Glomerular visceral epithelial cell (primary cell): ENCODE data around the gene DACH2.

Experiments used
- DNase-seq: peaks from one replicate; pipeline ENCODE4 v3.0.0-alpha.2; 2016; ENCODE audit errors: extremely low spot score

Gene DACH2

DNA sequence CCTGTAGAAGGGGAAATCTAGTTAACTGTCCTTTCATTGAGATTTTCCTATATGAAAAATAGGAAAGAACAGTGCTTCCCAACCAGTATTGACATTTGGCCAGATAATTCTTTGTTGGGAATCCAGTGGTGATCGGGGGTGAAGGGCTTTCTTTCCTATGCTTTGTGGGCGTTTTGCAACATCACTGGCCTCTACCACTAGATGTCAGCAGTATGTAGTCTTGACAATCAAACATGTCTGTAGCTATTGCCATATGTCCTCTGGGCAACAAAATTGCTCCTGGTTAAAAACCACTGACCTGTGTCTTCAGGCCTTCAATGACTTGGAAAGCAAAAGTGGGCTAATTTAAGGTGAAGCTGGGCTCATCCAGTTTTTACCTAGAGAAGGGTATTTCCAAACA lies 658.5 kb downstream of the DACH2 start:
- DNase-seq, result no peak

DNA sequence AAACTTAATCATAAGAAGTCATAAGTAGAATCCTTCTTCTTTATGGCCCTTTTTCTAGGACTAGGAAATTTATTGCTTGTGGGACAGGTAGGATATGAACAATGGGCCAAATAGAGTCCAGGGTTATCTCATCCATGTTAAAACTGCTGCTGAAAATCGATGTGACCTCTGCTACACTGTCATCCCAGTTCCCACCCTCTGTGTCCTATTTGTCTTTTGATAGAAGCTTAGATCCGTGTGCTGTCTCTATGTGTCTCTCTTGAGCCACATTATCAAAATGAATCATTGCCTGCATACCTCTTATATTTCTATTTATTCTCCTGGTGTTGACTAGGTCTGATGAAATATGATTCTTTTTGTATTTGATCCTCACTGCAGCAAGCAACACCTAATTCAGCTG lies 661.4 kb downstream of the DACH2 start:
- DNase-seq, result no peak

DNA sequence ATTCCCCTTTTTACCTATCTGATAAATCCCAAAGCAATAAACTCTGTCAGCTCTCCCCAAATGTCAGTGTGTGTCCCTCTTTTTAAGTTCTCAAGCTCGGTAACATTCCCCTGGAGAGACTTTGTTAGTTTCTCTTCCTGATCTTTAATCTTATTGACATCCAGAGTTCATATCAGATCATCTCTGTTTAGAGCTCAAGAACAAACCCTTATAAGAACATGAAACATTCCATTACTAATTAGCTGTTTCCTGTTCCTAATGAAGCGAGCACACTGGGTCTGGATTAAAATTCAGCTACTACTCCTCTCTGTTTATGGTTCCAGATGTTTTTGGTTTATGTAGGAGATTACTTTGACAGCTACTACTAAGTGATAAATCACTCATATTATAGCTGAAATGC lies 681.5 kb downstream of the DACH2 start:
- no peak for DNase-seq

DNA sequence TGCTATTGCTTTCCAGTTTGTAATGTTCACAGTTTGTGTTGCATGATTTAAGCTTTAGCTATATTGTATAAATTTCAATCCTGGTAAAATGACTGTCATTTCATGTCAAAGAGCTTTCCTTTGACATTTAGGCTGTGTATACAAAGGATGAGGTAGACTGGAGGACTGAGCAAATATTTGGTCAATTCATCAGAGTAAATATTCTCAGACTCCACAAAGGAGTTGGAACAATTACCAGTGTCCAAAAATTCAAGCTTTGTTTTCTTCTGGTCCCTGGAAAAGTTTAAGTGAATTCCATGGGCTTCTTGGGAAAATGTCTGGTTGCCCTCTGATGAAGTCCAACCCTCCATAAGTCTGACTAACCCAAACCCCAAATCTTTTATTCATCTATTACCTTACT lies 682.4 kb downstream of the DACH2 start:
- no peak for DNase-seq

DNA sequence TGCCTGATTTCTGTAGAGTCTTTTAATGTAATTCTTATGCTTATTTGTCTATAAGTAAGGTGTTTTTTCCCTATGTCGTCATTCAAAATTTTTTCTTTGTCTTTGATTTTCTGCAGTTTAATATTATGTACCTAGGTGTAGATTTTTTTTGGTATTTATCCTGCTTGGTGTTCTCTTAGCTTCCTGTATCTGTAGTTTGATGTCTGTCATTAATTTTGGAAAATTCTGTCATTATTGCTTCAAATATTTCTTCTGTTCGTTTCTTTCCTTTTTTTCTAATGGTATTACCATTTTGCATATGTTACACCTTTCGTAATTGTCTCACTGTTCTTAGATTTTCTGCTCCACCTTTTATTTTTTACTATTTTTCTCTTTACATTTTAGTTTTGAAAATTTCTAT lies 696.9 kb downstream of the DACH2 start:
- DNase-seq, result no peak
